ENCODE data around the gene TMCO4.
"Not testable (repeated sequence)": the region's sequence is repeated elsewhere in the genome, so short reads cannot be mapped to it uniquely, and the experiment has no call there.

TMCO4 gene

GRCh38 chr1:19819701-19820100 lies 20.0 kb upstream of the TMCO4 start:
- ChIA-PET CTCF (interaction anchor here (1.4 kb wide), 1 partner anchor 8 kb away, joined by 3 read pairs; no protein-coding TSS in a partner anchor), POLR2A (ENCODE audit: low non-redundant PET) (no interaction called here)
- no peak for DNase-seq (ENCODE audit: low spot score)
- H3K27ac ChIP-seq: no peak overlapping the region
- TF ChIP-seq CTCF (conservative IDR thresholded peaks at IDR 0.05; ENCODE audit: low read depth): no peak

- DNase-seq (ENCODE audit: low spot score): no peak
- no peak overlapping the region for H3K27ac ChIP-seq
- CTCF ChIA-PET: interaction anchor here (0.6 kb wide), 1 partner anchor 14 kb away, joined by 3 read pairs; no protein-coding TSS in a partner anchor
- POLR2A ChIA-PET (ENCODE audit: low non-redundant PET): no interaction called here
- TF ChIP-seq CTCF (conservative IDR thresholded peaks at IDR 0.05; ENCODE audit: low read depth): no peak
These were observed 18.6 kb upstream of the TMCO4 start for GRCh38 chr1:19818324-19818723.

GRCh38 chr1:19817160-19817559 lies 17.4 kb upstream of the TMCO4 start:
- no peak for DNase-seq (ENCODE audit: low spot score)
- CTCF ChIA-PET: no interaction called here
- TF ChIP-seq CTCF (conservative IDR thresholded peaks at IDR 0.05; ENCODE audit: low read depth): no peak
- POLR2A ChIA-PET (ENCODE audit: low non-redundant PET): no interaction called here
- H3K27ac ChIP-seq: no peak overlapping the region

- POLR2A ChIA-PET (ENCODE audit: low non-redundant PET); CTCF ChIA-PET; DNase-seq (ENCODE audit: low spot score); H3K27ac ChIP-seq: not testable (repeated sequence)
These were observed 17.0 kb upstream of the TMCO4 start for GRCh38 chr1:19816737-19817086.

GRCh38 chr1:19815801-19816736 lies 16.4 kb upstream of the TMCO4 start:
- no peak overlapping the region for H3K27ac ChIP-seq
- ChIA-PET POLR2A (ENCODE audit: low non-redundant PET) (no interaction called here), CTCF (no interaction called here)
- no peak for TF ChIP-seq CTCF (conservative IDR thresholded peaks at IDR 0.05; ENCODE audit: low read depth)
- no peak for DNase-seq (ENCODE audit: low spot score)

GRCh38 chr1:19814681-19815503 lies 15.2 kb upstream of the TMCO4 start, which contains the start of gene RNF186:
Gene RNF186, minus strand, starts transcription at chr1:19815283. Its CDS starts 182 bp downstream, at chr1:19815101.
- DNase-seq (ENCODE audit: low spot score): no peak
- TF ChIP-seq CTCF (conservative IDR thresholded peaks at IDR 0.05; ENCODE audit: low read depth): no peak
- POLR2A ChIA-PET (ENCODE audit: low non-redundant PET): interaction anchor here (0.7 kb wide), 1 partner anchor 119 kb away, joined by 5 read pairs; no protein-coding TSS in a partner anchor

More at GRCh38 chr1:19814681-19815503, 15.2 kb upstream of the TMCO4 start, which contains the start of gene RNF186:
- CTCF ChIA-PET: no interaction called here
- H3K27ac ChIP-seq: no peak within 1 kb of the TSS
